Measurements from ENCODE around the gene LHFPL2.

Gene LHFPL2

DNA sequence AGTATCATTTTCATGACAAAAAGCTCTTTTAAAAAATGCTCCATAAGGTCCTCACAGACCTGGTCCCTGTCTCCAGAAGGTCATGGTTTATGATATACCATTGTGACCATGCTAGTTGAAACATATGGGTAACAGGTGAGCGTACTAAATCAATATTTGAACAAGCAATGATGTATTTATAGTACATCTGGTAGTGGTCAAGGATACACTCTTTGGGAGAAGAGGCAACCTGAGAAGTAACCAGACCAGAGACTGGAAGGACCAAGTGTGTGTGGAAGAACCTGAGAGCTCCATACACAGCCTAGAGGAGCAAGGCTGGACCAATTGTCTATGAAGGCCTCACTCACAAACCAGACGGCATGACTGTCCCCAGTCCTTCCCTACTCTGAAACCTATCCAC lies 55.1 kb downstream of the LHFPL2 start:
- DNase-seq, result no peak

DNA sequence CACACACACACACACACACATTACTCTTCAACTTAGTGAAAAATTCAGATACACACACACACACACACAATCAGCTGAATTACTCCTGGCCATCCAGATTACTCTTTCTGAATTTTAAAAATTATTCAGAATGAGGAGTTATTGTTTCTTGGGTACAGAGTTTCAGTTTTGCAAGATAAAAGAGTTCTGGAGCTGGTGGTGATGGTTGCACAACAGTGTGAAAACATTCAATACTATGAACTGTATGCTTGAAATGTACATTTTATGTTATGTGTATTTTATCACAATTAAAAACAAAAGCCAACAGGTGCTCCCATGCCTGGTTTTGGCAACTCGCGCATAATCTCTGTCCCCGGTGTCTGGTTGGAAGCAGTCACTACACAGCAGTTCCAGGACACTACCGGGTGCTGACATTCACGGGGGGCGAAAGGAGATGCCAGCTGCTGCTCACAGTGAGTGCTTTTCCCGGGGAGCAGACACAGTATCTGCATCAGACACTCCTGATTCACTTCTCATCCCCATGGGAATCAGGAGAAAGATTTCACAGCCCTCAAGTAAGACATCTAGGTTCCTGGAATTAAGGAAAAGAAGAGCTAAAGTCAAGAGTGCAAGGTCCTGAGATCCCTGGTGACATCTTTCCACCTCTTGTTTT lies 55.7 kb downstream of the LHFPL2 start:
- no peak for DNase-seq

DNA sequence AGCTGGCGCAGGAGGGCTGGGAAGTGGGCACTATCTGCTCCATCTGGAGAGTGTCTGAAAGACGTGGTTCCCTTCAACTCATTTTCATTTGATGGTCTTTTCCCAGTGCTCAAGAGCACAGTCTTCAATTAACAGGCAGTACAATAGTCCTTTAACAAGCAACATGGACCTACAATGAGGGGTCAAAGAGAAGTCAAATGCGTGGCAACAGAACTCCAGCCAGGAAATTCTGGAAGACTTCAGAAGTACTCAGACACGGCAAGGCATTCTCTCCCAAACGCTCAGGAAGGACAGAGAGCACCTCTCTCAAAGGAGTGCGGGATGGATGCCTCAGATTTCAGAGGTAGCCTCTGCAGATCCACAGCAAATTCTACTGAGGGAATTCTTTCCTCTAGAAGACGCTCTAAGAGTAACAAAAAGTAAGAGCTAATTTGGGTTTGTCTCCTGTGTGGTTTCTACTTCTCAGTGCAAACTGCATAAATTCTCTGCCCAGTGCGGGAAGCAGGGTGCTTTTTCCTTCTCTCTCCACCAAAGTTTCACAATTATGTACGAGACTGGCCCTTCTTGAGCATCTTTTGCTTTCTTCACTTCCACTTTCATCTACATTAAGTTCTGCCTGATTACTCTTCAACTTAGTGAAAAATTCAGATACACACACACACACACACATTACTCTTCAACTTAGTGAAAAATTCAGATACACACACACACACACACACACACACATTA lies 56.4 kb downstream of the LHFPL2 start:
- DNase-seq, result no peak

DNA sequence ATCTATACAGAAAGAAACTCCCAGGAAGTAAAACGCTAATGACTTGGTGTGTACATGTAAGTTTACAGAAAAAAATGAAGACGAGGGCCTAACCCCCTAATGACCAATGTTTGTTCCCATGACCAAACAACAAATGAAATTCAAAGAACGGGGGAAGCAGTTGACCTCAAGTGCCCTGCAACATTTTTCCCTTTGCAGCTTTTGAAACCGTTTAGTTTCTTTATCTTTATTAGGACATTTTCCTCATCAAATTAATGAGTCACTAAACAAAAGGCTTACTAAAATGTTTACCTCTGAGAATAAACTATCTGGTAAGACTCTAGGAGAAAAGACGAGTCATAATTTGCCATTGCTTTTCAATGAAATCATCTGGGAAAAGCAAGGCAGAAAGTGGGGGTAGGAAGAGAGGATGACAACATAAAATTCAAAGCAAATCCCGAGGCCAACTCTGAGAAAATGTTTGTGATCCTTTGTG lies 57.4 kb downstream of the LHFPL2 start:
- DNase-seq, result no peak

DNA sequence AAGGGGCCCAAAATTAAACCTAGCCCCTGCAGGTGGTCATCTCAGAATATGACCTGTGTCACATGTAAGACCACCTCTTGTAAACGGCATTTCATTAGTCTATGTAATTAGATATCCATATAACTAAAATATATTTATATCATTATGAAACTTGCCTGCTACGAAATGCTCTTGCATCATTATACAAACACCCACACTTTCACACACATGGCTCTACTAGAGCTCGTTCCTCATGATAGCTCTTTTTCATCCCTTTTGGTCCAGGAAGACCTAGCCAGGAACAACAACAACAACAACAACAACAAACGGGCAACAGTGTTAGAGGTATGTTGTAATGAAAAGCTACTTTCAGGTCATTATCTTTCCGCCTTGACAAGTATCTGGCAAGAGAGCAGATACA lies 58.6 kb downstream of the LHFPL2 start:
- no peak for DNase-seq

DNA sequence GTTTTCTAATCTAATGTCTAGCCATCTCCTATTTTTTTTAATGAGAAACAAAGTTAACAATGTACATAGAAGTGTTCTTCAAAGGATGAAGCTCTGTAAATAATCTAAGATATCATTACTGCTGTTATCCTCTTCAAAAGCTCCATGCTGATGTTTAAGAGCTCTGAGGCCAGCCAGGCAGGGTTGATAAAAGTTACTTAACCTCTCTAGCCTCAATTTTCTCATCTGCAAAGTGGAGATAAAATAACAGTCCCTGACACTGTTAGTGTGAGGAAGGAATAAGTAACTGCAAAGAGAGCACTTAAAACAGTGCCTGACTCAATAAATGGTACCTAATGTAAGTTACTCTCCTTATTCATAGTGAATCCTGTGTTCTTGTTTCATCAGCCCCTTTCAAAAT lies 60.1 kb downstream of the LHFPL2 start:
- no peak for DNase-seq

DNA sequence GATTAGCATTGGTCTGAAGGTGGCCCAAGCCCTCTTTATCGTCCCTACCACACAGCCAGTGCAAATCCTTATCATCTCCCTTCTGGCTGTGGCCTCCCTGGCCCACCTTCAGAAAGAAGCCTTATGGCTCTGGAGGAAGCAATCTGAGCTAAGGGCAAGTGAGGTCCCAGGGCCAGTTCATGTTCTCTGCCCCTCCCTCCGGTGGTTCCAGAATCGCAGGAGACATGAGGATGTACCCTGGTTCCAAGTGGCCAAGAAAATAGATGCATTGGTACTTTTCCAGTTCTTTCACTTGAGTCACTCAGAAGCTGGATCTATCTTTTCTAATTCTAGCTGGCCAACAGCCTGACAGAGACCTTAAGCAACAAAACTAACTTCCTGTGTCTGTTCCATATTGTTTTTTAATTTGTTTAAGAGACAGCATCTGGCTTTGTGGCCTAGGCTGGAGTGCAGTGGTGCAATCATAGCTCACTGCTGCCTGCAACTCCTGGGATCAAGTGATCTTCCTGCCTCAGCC lies 60.7 kb downstream of the LHFPL2 start:
- DNase-seq, result no peak

DNA sequence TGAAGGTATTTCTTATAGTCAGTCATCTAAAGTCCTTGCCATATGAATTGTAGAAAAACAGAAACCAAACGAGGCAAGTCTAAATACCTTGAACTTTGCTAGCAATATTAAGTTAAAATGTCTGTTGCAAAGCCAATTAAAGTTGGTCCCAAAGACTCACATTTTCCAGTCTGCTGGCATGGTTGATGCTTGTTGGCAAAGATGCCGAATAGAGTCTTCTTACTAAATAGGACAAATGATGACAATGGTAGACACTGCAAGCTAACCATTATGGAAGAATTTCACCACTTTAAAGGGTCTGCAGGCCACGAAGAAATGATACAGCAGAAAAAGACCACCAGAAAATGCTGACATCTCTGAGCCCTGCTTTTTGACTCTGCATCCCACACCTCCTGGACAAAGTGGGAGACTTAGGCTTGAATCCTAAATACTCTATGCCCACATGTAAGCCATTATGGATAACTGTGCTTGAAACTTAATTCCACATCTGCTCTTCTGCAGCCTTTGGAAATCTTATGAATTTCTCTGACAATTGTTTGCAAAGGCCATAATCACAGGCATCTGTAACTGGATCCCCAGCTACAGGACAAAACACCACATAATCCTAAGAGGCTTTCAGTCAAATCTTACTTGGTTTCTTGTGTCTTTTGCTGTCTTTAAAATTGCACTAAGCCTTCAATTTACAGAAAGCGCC lies 61.3 kb downstream of the LHFPL2 start:
- DNase-seq, result no peak

DNA sequence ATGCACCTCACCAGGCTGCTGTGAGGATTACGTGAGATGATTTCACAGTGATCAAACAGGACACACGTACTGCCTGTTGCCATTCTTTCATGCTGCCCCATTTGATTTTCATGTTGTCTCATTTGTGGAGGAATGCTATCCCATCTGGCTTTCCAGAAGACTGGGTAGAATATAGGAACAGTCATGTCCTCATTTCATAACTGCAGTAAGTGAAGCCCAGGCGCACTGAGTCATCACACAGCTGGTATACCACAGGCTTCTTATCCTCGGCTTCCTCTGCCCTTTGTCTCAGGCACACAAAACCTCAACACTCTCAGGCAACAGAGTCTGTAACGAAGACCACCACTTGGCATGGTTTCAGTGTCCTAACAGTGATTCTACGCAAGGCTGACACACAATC lies 62.3 kb downstream of the LHFPL2 start:
- no peak for DNase-seq

DNA sequence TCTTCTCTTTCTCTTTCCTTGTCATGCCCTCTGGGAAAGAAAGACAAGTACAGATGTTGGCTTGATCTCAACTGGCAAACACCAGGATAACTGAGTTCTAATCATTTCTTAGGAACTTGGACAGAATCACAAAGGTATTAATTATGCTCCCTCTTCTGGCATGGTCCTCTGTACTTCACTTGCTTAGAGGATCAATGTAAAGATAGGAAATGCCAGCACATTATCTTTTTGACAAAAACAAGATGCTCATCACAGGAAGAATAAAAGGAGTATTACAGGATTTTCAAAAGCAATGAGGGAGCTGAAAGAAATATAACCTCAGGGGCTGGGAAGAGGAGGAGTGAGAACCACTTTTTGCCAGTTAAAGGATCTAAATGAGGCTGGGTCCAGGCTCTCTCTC lies 70.6 kb downstream of the LHFPL2 start:
- DNase-seq, result no peak

DNA sequence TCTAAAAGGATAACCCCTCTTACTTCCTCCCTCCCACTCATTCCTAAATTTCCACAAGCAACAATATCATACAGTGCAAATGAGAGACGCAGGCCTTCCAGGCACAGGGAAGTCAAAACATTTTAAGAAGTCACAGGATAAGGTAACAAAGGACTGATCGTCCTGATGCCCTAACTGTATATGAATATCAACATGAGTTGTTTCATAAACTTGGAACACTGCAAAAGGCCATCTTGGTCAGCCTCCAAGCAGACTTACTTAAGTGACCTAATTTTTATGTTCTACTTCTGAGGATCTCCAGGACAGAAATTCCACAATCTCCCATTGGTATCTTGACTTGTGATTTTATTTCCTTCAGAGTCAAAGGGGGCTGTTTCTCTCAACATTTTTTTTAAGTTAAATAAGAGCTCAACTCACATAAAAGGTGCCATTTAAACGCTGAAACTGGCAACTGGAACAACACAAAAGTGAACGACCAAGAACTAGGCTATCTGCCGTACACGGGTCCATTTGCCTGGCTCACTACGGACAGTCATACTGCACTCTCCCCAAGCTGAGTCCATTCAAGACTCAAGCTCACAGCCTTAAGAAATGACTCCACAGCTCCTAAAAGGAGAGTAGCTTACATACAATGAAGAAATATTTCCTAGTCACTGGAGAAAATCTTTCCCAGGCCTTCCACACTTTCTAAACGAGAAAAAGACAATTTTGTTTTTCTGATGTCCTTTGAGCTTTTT lies 71.3 kb downstream of the LHFPL2 start:
- DNase-seq, result no peak

DNA sequence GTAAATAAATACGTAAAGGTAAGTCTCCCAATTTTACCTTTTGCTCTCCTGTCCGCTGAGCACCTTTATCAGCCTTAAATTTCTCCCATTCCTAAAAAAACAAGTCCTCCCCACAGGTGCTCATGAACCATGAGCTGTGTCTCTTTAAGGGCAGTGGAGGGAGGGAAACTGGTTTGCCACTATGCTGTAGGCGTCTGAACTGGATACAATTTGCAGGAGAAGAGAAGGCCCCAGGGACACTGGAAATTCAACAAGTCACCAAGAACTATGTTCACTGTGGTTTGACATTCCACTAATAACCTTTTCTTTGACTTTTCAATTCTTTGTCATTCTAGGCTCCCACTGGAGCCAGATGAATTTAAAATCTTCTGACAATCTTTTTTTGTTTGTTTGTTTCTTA lies 72.2 kb downstream of the LHFPL2 start:
- no peak for DNase-seq

DNA sequence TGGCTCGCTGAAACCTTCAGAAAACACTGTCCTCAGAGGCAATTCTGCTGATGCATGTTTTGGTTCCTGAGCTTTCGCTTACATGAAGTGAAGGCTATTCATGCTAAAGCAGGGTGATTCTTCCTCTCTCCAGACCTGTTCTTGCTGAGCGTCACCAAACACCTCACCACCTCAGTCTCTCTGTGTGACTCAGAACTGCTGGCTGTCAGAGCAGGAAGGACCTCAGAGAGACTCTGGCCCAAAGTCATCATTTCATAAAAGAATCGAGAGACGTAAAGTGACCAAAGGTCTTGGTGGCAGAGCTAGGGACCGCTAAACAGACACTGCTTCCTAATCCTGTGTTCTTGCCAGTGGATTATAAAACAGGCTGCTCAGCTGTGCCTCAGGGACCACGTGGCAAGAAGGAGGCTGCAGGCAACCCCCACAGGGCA lies 73.8 kb downstream of the LHFPL2 start:
- DNase-seq, result no peak

DNA sequence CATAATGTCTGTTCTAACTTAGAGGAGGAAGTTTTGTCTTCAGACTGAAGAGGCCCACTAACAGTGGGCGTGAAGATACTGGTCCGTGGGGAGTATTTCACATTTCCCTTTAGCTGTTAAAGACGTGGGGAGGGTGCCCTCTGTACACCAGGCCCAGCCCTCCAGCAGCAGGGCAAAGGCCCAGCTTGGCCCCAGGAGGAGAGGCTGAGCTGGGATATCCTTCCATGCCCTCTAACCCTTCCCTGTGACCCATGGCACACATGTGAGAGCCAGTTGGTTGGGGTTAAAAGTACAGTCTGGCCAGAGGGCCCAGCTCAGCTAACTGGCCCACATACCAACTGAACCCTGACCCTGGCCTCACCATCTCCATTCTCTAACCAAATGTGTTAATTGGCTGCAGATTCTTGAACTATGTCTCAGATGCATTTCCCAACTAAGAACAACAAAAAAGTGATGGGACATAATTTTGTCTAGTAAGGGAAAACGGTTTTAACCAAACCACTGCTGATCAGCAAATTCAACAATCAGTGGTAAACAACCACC lies 74.4 kb downstream of the LHFPL2 start:
- no peak for DNase-seq

DNA sequence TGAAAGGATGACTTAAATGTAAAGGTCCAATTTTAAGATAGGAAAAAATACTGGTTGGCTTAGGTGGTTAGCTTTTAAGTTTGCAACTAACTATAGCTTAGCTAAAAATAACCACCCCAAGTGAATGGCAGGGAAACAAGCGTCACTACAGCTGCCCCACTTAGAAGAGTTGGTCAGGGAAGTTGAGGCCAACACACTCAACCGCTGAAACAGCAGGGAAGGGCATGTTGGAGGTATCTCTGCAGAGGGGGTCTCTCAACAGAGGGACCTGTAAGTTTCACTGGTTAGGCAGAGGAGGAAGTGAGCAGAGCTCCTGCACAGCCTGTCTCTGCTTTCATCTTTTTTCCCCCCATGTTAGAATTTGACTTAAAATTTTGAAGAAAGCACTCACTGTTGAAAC lies 75.3 kb downstream of the LHFPL2 start:
- no peak for DNase-seq

DNA sequence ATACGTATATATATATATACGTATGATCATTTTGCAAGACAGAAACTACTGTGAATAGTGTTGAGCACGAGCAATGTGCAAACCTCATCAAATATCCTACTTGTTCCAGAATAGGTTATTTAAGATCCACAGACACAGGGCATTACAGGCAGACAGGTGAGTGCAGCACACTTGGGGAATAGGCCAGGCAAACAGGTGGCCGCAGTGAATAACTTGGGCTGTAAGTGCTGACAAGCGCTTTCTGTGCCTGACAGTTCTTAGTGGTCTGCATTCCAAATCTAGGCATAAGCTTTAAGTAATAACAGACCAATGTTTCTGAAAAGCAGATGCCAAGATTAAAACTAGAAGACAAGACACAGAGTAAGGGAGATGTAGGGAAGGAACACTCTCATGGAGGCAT lies 77.9 kb downstream of the LHFPL2 start:
- DNase-seq, result no peak

DNA sequence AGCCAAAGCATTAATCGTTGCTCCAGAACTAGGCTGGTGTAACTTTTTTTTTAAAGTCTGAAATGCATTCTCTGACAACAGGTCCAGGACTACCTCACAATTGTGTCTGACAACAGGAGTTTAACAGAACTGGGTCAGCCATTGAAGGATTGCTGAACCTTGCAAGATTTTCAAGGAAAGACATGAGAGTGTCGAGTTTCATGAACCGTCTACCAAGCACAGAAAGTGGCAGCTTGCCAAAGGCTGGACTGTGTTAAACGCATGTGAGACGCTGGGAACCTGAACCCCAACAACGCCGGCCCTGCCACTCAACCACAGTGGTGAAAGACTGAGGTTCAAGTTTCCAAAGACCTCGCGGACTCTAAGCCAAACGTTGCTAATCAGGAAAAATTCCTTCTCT lies 79.1 kb downstream of the LHFPL2 start:
- DNase-seq, result no peak

DNA sequence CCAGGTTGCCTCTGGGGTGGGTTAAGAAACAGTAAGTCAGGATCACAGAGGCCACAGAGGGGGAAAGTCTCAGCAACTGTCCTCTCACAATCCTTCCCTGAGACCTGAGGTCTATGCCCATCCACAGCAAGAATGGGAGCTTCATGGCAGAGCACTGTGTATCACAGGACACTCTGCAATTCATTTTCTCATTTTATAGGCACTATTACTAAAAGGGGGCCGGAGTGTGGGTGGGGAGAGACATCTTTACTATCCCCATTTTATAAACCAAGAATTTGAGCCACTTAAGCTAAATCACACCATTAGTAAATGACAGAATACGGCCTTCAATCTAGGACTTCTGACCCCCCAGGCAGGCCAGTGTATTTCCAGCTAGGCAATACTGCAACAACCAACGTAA lies 79.9 kb downstream of the LHFPL2 start:
- DNase-seq, result no peak

DNA sequence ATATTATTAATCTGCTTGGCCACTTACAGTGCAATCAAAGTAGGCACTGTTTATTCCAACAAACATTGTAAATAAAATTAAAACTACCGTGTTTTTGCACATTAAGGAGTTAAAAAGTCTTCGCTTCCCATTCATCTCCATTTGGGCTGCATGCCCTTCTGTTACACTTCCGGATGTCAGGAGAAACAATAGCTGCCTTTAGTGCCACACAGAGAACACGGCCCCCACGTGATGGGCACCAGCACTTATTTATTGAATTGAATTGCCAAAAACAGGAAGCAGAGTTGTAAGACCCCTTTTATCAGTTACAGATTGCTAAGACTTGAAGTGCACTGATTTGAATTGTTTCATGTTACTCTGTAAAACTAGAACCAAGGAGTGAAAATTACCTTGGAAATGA lies 80.4 kb downstream of the LHFPL2 start:
- no peak for DNase-seq

DNA sequence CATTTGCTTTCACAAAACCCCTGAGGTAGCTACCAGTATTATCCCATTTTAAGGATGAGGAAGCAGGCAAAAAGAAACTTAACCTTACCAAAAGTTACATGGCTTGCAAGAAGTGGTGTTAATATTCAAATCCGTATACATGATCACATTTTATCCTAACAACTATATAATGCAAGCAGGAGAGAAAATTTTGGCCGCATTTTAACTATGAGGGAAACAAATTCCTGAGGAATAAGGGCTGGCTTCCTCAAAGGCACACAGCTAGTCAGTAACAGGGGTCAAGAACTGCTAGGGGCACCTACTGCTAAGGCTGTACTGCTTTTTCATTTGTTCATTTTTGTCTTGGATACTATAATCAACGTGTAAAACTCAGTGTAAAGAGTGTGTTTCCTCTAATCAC lies 81.0 kb downstream of the LHFPL2 start:
- no peak for DNase-seq

DNA sequence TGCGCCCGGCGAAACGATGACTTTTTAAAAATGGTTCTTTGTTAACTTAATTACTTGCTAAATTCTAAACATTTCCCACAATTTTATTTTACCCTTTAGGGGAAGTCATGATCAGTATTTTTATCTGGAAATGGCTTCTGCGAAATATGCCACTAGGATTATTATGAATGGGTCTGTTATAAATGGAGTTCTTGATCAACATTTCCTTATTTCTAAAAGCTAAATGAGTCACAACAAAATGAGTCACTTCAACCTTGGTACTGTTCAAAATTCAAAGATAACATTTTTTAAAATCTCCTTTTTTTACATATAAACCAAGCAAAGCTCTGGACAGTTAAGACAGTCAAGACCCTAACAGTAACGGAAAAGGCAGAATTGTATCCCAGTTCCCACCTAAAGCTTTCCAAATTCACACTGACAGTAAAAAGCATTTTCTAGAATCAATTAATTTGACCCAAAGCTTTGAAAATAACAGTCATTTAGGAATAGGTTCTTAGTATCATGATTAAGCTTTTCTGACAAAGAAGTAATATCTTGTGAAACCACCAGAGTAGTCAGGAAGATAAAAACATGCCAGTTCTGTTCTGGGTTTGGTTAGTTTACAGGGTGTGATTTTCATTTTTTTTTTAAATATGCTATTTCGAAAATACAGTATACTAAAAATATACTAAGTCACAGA lies 81.7 kb downstream of the LHFPL2 start:
- no peak for DNase-seq

DNA sequence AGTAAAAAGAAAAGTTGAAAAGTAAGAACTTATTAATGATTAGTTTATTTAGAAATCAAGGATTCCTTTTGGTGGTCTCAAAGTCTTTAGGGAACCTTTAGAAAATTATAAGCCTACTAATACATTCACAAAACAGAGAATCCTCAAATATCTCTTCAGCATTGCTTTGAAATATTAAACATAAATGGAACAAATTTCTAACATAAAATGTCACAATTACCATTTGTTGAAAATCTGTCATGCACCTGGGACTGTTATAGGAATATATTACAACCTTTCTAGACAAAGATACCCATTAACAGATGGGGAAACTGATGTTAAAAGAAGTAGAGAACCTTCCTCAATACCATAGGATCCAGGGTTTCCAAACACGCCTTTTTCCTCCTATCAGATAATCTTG lies 83.2 kb downstream of the LHFPL2 start:
- no peak for DNase-seq
